NCI-H187 (cell line): ENCODE results near the gene APOL4.
"Not testable (repeated sequence)": the region's sequence is repeated elsewhere in the genome, so short reads cannot be mapped to it uniquely, and the experiment has no call there.

ENCODE experiments used
- DNase-seq, 2 experiments: peaks; one replicate each; lab custom pipeline; 2025; lab: John Stamatoyannopoulos, UW

Gene APOL4

DNA sequence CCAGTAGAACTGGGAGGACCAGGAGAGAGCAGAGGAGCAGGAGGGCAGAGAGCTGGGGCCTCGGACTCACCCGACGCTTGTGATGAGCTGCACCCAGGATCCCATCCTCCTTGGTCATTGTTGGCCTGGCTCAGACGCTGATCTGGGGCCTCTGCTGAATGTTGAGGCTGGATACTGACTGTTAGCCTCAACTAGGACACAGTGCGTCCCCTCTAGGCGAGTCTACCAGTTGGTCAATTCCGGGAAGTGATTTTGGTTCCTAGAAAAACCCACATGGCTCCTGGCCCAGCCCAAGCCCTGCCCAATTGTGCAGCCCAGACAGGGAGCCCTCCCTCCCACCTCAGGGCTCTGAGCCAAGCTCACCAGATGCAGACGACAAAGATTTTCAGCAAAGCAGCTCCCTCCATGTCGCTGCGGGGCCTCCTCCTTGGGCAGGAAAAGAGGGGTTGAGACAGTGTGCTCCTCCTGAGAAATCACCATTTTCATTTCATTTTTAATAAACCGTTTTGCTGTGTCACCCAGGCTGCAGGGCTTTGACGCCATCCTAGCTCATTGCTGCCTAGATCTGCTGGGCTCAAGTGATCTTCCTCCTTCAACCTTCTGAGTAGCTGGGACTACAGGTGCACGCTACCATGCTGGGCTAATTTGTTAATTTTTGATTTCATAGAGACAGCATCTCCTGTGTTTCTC is at the start of gene APOL4:
Gene APOL4 (minus strand): TSS at position 180 of the 690 bp plus-strand sequence. CDS start 75 bp downstream, at position 105.
- DNase-seq: no peak

DNA sequence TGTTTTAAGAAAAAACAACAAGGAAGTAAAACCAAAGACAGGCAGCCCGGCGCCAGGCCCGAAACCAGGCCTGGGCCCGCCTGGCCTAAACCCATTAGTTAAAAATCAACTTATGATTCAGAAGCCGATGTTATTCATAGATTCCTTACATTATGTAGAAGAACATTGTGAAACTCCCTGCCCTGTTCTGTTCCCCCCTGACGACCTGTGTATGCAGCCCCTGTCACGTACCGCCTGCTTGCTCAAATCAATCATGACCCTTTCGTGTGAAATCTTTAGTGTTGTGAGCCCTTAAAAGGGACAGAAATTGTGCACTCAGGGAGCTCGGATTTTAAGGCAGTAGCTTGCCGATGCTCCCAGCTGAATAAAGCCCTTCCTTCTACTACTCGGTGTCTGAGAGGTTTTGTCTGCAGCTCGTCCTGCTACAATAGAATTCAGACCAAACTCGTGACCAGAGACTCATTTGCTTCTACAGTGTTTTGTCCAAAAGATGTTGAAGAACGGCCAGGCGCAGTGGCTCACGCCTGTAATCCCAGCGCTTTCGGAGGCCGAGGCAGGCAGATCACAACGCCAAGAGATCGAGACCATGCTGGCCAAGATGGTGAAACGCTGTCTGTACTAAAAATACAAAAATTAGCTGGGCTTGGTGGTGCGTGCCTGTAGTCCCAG is 48.8 kb upstream of the APOL4 start:
- not testable (repeated sequence) for DNase-seq

DNA sequence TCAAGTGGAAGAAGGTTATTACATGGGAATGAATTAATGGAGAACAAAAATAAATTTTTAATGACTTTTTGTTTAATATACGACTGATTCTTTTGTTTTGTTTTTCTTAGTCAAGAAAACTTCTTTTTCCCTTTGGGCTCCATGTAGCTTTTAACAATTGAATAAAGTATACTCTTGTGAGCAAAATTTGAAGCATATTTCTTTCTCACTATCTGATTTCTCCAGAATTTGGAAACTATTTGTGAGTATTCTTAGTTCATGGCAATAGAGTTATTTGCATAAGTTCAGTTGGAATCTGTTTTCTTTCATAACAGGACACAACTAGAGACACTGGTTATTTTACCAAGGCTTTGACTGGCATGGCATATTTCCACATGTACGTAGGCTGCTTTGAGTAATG is 47.6 kb upstream of the APOL4 start:
- no peak for DNase-seq

- DNase-seq: no peak
Measured at GRCh38 chr22:36247955-36248354, 46.3 kb upstream of the APOL4 start.

GRCh38 chr22:36246718-36247117 is 45.1 kb upstream of the APOL4 start:
- DNase-seq: no peak

DNA sequence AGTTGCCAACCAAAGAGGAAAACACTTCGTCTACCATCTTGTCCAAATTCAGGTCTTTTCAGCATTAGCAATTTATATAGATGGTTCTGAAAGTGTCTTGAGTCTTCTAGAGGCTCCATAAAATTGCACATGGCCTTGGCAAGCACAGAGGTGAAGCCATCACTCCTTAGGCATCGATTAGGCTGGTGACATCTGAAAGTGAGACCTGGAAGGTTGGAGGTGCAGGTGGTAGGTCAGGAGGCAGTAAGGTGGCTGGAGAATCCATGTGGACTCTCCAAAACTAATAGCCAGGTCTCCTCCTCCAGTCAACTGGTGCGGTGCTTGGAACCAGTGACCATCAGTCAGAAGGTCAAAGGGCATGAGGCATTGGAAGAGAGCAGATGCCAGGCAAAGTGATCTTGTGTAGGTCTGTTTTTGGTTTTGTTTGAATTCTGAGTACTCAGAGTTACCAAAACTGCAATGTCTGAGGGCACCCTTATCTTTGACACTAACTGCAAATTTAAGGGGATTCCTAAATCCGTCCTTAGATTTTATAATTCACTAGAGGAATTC is 44.3 kb upstream of the APOL4 start:
- DNase-seq: no peak

GRCh38 chr22:36244522-36245391 is 43.1 kb upstream of the APOL4 start:
- DNase-seq: no peak

- no peak for DNase-seq
Measured at GRCh38 chr22:36243986-36244385, 42.4 kb upstream of the APOL4 start.

- peak; percentile 60 to 84 for DNase-seq
Measured at GRCh38 chr22:36239401-36240171, 38.0 kb upstream of the APOL4 start, which contains the start of gene APOL2. Gene APOL2, minus strand, starts transcription at chr22:36239527. Its CDS starts 6,365 bp downstream, at chr22:36233162.

- no peak for DNase-seq
Measured at GRCh38 chr22:36239150-36239400, 37.5 kb upstream of the APOL4 start.

DNA sequence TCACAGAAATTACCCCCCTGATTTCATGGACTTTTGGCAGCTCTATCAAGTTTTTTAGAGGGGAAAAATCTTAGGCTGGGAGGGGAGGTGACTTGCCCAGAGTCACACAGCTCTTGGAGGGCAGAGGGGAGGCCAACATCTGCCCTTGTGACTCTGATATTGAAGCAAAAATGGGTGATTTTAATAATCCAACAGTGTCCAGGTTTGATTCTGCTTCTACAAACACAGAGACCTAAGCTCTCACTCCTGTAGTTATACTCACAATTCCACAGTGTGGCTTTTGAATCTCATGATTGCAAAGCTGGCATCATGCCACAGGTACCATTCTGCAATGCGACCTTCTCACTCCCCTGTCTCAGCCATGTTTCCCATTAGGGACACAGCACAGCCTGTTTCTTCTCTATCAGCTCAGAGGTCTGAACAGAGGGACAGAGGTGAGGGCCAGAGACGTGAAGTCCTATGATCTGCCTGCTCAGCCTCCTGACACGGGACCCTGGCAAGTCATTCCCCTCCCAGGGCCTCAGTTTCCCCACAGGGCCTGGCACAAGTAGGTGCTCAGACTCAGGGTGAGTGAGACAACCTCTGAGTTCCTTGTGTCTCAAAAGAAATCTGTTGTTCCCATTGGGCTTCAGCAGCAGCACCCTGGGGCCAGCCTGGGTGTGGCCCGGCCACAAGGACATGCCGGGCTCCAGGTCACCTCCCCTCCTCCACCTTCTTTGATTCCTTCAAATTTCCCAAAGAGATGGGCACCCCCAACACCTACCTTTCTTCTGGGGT is 37.0 kb upstream of the APOL4 start:
- DNase-seq: no peak

DNA sequence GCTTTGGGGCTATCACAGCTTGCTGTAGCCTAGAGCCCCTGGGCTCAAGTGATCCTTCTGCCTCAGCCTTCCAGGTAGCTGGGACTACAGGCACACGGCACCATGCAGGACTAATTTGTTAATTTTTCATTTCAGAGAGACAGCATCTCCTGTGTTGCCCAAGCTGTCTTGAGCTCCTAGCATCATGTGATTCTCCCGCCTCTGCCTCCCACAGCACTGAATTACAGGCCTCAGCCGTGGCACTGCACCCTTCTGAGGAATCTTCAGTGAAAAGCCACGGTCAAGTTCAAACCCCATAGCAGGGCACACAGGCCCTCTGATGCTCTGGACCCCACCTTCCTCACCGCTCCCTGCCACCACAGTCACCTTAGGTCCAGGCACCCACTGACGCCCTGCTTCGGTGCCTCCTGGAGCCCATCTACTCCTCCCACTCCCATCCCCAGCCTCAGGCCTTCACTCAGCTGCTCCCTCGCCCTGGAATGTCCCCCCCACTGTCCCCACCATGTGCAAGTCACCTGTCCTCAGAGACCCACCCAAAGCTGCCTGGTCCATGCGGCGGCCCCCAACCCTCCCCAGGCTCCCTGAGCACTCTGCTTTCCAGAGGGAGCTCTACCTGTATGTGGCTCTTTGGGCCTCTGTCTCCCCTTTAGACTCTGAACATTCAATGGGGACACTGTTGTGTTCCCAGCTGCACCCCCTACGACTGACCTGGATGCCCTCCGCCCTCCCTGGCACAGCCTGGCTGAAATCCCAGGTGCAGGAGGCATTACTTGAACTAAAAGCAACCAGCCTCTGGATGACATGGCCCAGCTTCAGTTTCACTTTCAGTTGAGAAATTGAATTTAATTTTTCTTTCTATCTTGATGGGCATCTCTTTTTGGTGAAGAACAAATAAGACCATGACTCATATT is 36.1 kb upstream of the APOL4 start:
- DNase-seq: no peak

DNA sequence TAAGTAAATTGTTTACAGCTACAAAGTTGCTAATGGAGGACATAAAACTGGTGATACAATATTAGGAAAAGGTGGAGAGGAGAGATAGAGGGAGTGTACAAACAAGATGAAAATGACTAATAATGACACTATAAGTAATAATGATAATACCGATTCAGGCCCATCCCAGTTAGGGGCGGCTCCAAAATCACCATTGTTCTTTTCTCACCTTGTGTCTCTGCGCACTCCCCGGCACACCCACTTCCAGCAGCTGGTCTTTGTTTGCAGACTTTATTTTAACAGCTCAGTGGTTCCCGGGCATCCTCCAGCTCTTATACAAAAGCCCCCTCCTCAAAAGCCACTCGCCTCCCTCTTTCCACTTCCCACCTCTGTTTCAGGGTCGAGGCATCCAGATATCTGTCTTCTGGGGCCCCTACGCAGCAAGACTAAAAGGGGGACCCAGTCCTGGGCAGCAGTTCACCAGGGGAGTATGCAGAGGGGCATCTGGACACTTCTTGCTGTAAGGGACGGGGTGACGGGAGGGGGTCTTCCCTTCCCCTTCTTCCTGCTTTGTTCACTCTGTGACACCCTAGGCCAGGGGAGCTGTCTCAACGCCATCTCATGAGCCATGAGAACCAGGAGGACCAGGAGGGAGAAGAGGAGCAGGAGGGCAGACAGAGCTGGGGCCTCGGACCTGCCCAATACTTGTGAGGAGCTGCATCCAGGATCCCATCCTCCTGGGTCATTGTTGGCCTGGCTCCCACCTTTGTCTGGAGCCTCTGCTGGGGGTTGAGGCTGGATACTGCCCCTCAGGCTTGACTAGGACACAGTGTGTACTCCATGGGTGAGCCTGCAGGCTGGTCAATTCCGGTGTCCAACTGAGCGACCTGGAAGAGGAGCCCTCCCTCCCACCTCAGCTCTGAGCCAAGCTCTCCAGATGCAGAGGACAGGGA is 35.0 kb upstream of the APOL4 start:
- DNase-seq: no peak

- no peak for DNase-seq
Measured at GRCh38 chr22:36235585-36235984, 34.0 kb upstream of the APOL4 start.

DNA sequence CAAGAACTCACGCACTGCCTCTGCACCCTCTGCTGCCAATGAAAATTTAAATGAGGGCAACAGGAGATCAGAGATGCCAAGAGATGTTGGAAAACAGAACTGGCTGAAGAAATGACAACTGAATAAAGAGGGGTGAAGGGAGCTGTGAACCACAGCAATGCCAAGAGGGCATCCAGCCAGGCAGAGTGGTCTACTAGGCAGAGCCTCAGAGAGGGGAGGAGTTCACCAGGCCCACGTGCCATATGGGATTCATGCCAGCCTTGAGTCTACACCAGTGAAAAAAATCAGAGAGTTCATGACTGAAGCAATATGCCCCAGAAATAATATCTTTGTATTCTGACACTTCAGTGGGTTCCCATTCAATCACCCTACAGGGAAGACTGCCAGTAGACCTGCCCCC is 33.3 kb upstream of the APOL4 start:
- no peak for DNase-seq

GRCh38 chr22:36234213-36234612 is 32.6 kb upstream of the APOL4 start:
- no peak for DNase-seq

- DNase-seq: no peak
Measured at GRCh38 chr22:36233796-36234195, 32.2 kb upstream of the APOL4 start.

DNA sequence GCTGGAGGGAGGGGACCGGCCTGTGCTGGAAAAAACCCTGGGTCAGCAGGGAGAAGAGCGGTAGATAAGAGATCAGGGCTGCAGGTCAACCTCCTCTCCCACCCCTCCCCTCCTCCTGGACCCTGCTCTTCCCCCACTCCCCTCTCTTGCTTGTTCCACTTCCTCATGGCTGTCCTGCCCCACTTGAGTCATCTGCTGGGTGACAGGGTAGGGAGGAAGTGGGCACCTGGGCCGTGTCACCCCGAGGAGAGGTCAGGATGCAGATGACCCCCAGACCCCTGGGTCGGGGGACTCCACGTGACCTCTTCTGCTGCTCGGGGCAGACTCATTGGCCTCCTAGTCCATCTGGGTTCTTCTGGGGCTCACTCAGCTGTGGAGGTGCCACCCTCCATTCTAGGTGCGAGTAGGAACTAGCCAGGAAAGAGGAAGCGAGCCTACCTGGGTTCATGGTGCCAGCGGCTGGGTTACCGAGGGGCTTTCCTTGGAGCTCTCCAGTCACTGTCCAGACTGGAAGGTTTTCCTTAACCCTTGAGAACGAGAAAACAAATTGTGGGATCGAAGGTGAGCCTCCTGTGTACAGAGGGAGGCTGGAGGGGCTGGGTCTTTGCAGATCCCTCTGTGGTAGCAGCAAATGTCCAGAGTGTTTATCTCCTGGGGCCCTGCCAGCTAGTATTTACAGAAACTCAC is 31.2 kb upstream of the APOL4 start:
- DNase-seq: no peak
